Naive thymus-derived CD8-positive, alpha-beta T cell (primary cell): ENCODE data around the gene CD109. TPM values are rescaled to one million over a fixed set of nuclear protein-coding genes. Genes with fewer than 3 reads are reported as not detected.
"Not testable (repeated sequence)": the region's sequence is repeated elsewhere in the genome, so short reads cannot be mapped to it uniquely, and the experiment has no call there.

Experiments used
- ATAC-seq, 2 donors: fragments of 150-1000 bp; cut with Tn5 transposase in 1 of 2; sonication (Bioruptor Pico), chemical (Tn5 transposase) in 1 of 2; 1 replicate in 1 of 2; 2 replicates in 1 of 2; pipeline ENCODE4 v1.10.0; 2021; ENCODE audit warnings: mild to moderate bottlenecking in 2 of 2, moderate library complexity in 2 of 2
- POLR2A ChIA-PET: fragments of 350-600 bp; sonication (Branson Sonifier 250); formaldehyde crosslinking; loops from one replicate; lab custom pipeline; 2021; ENCODE audit warnings: antibody characterized with exemption; lab: Charles Lee
- DNase-seq, 10 donors: peaks; one replicate each; pipeline versions ENCODE4 v3.0.0 to v3.0.0-alpha.2; 2020 to 2022
- H3K27ac Mint-ChIP-seq, 10 donors: one replicate each; pipeline ENCODE4 v1.8.0; 2020 to 2022; ENCODE audit warnings: mild to moderate bottlenecking in 10 of 10, mixed read lengths in 10 of 10, moderate library complexity in 4 of 10, inconsistent platforms in 1 of 10
- H3K27me3 Mint-ChIP-seq, 5 donors: one replicate each; pipeline ENCODE4 v1.8.0; 2021 to 2022; ENCODE audit warnings: mixed read lengths in 5 of 5
- H3K36me3 Mint-ChIP-seq, 3 donors: one replicate each; pipeline ENCODE4 v1.8.0; 2020 to 2022; ENCODE audit warnings: mixed read lengths in 3 of 3, mild to moderate bottlenecking in 2 of 3, inconsistent platforms in 1 of 3
- H3K4me1 Mint-ChIP-seq, 4 donors: one replicate each; pipeline ENCODE4 v1.8.0; 2021 to 2022; ENCODE audit warnings: mixed read lengths in 4 of 4
- H3K4me3 Mint-ChIP-seq, 10 donors: one replicate each; pipeline ENCODE4 v1.8.0; 2020 to 2022; ENCODE audit warnings: mild to moderate bottlenecking in 10 of 10, mixed read lengths in 10 of 10, moderate library complexity in 6 of 10, inconsistent platforms in 1 of 10
- H3K9me3 Mint-ChIP-seq, 9 donors: one replicate each; pipeline ENCODE4 v1.8.0; 2020 to 2022; ENCODE audit warnings: mixed read lengths in 9 of 9, mild to moderate bottlenecking in 3 of 9, inconsistent platforms in 1 of 9, moderate library complexity in 1 of 9
- polyA plus RNA-seq, 3 donors: library from polyadenylated mRNA; unstranded; fragments of 300-500 nt; fragmentation: Illumina TruSeq; gene quantifications; one replicate each; pipeline ENCODE4 v1.2.3, GENCODE V29; 2021
- total RNA-seq, 8 experiments: library from RNA in 2 of 8; stranded (reverse) in 2 of 8; gene quantifications; one replicate each; pipeline ENCODE4 v1.2.3 and lab custom pipeline; 2021 to 2026

The CD109 gene
- total and polyA plus RNA-seq, 5 experiments from 2014 or later: 0.41 to 0.47 TPM; not detected in 3

DNA sequence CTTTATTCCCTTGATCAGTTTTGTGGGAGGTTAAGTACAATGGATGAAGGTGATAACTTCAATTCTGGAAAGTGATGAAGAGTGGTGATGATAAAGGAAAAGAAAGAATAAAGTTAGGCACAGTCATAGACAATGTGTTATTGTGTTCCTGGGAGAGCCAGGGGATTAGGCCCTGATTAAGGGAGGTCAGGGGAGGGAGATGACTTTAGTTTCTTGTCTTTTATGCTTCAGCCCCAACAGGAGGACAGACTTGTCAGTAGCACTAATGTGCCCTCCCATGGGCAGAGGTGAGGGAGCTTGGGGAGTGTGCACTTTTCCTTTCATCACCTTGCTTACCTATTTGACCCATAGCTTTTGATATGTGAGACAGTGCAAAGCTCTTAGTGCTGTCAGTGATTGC lies 115.7 kb downstream of the CD109 start:
- DNase-seq: no peak

DNA sequence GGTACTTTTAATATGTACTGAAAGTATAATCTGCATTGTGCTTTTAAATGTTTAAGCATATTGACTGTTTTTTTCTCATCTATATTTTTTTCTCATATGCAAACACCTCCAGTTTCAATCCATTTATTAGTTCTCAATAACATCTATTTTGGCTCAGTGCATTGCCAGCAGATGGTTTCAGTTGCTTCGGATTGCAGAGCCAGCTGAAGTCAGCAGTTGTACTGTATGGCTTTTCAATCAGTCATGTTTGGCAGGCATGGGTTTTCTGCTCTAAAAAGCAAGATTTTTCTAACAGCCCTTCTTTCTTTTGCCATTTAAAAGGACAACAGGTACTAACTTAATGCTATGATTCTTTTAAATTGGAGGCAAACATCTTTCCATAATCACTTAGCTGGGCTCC lies 121.2 kb downstream of the CD109 start:
- no peak for ATAC-seq
- POLR2A ChIA-PET: no interaction called here
- peaks cover 0 to 9% (median 0%) of the 10 kb centered on the region in 9 donors for H3K9me3 Mint-ChIP-seq
- H3K36me3 Mint-ChIP-seq: no peaks in the 10 kb centered on the region
- H3K27me3 Mint-ChIP-seq: peaks cover 0 to 4% (median 0%) of the 10 kb centered on the region in 5 donors
- H3K4me3 Mint-ChIP-seq: no peak overlapping the region
- no peaks in the 10 kb centered on the region for H3K4me1 Mint-ChIP-seq
- no peak overlapping the region for H3K27ac Mint-ChIP-seq
- no peak for DNase-seq

More for the DNA sequence above, 115.7 kb downstream of the CD109 start:
- no peak for ATAC-seq
- H3K27ac Mint-ChIP-seq: no peak overlapping the region
- no peak overlapping the region for H3K4me3 Mint-ChIP-seq
- H3K4me1 Mint-ChIP-seq: no peaks in the 10 kb centered on the region
- POLR2A ChIA-PET: no interaction called here
- no peaks in the 10 kb centered on the region for H3K9me3 Mint-ChIP-seq
- peaks cover 0 to 7% (median 0%) of the 10 kb centered on the region in 5 donors for H3K27me3 Mint-ChIP-seq
- no peaks in the 10 kb centered on the region for H3K36me3 Mint-ChIP-seq

DNA sequence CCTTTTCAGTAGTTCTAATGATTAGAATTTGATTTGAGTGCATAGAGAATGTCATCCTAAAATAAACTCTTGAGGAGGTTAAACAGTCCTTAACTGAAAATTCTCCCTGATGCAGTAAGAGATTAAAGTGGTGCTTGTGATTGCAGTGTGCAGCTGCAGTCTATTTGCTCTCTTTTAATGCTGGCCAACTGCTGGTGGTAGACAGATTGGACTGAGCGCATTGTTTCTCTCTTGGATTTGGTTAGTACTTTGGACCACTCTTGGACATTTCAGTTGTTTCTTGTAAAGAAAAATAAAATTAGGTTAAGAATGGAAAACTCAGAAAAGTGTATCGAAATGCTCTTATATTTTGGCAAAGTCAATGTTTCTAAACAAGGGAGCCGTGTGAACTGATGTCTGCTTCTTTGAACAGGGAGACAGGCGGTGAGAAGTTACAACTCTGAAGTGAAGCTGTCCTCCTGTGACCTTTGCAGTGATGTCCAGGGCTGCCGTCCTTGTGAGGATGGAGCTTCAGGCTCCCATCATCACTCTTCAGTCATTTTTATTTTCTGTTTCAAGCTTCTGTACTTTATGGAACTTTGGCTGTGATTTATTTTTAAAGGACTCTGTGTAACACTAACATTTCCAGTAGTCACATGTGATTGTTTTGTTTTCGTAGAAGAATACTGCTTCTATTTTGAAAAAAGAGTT lies 127.2 kb downstream of the CD109 start:
- Mint-ChIP-seq H3K4me3 (no peak overlapping the region), H3K4me1 (no peaks in the 10 kb centered on the region), H3K9me3 (peaks cover 0 to 9% (median 0%) of the 10 kb centered on the region in 9 donors), H3K27me3 (no peaks in the 10 kb centered on the region), H3K36me3 (no peaks in the 10 kb centered on the region), H3K27ac (no peak overlapping the region)
- DNase-seq (no peak), ATAC-seq (no peak)
- POLR2A ChIA-PET: no interaction called here

- Mint-ChIP-seq H3K4me1 (no peaks in the 10 kb centered on the region), H3K27me3 (no peaks in the 10 kb centered on the region), H3K36me3 (no peaks in the 10 kb centered on the region), H3K9me3 (peaks cover 0 to 9% (median 0%) of the 10 kb centered on the region in 9 donors), H3K4me3 (no peak overlapping the region), H3K27ac (no peak overlapping the region)
- ATAC-seq (no peak), DNase-seq (no peak)
- POLR2A ChIA-PET: no interaction called here
These were observed 127.8 kb downstream of the CD109 start for GRCh38 chr6:73823832-73824231.

- H3K27me3 Mint-ChIP-seq: peaks cover 0 to 1% (median 0%) of the 10 kb centered on the region in 5 donors
- no peaks in the 10 kb centered on the region for H3K9me3 Mint-ChIP-seq
These were observed 130.6 kb downstream of the CD109 start for GRCh38 chr6:73826571-73826970.

DNA sequence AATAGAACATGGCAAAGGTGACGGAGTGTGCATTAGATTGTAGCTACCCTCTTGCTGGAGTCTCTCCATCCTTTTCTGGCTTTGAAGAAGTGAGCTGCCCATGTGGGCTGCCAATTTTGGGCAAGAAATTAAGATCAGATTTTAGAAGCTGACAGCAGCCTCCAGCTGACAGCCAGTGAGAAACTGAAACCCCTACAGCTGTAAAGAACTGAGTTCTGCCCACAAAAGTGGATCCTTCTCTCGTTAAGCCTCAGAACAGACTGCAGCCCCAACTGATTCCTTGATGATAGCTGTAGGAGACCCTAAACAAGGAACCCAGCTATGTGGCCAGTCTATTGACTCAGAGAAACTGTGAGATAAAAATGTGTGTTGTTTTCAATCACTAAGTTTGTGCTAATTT lies 134.1 kb downstream of the CD109 start:
- no peak for ATAC-seq
- H3K4me3 Mint-ChIP-seq: no peak overlapping the region
- H3K27ac Mint-ChIP-seq: no peak overlapping the region

More at GRCh38 chr6:73826571-73826970, 130.6 kb downstream of the CD109 start:
- no peaks in the 10 kb centered on the region for H3K36me3 Mint-ChIP-seq
- ATAC-seq: no peak
- H3K4me3 Mint-ChIP-seq: no peak overlapping the region
- no peak for DNase-seq
- H3K27ac Mint-ChIP-seq: no peak overlapping the region
- H3K4me1 Mint-ChIP-seq: no peaks in the 10 kb centered on the region
- POLR2A ChIA-PET: no interaction called here

GRCh38 chr6:73832313-73832712 lies 136.3 kb downstream of the CD109 start:
- H3K4me1 Mint-ChIP-seq: no peaks in the 10 kb centered on the region
- no peak overlapping the region for H3K27ac Mint-ChIP-seq
- H3K4me3 Mint-ChIP-seq: no peak overlapping the region
- DNase-seq (no peak), ATAC-seq (no peak)
- POLR2A ChIA-PET: no interaction called here
- peaks cover 0 to 1% (median 0%) of the 10 kb centered on the region in 5 donors for H3K27me3 Mint-ChIP-seq
- H3K36me3 Mint-ChIP-seq: no peaks in the 10 kb centered on the region
- H3K9me3 Mint-ChIP-seq: peaks cover 0 to 4% (median 0%) of the 10 kb centered on the region in 9 donors

More for the DNA sequence above, 134.1 kb downstream of the CD109 start:
- Mint-ChIP-seq H3K27me3 (peaks cover 0 to 1% (median 0%) of the 10 kb centered on the region in 5 donors), H3K9me3 (peaks cover 0 to 4% (median 0%) of the 10 kb centered on the region in 9 donors), H3K4me1 (no peaks in the 10 kb centered on the region), H3K36me3 (no peaks in the 10 kb centered on the region)
- no peak for DNase-seq
- POLR2A ChIA-PET: no interaction called here

- POLR2A ChIA-PET, H3K4me3 Mint-ChIP-seq, ATAC-seq, DNase-seq, H3K4me1 Mint-ChIP-seq, H3K27ac Mint-ChIP-seq: not testable (repeated sequence)
- peaks cover 0 to 18% (median 2%) of the 10 kb centered on the region in 3 donors for H3K36me3 Mint-ChIP-seq
- peaks cover 4 to 22% (median 6%) of the 10 kb centered on the region in 5 donors for H3K27me3 Mint-ChIP-seq
- H3K9me3 Mint-ChIP-seq: peaks cover 0 to 38% (median 19%) of the 10 kb centered on the region in 9 donors
These were observed 148.7 kb downstream of the CD109 start for GRCh38 chr6:73844696-73845095.

DNA sequence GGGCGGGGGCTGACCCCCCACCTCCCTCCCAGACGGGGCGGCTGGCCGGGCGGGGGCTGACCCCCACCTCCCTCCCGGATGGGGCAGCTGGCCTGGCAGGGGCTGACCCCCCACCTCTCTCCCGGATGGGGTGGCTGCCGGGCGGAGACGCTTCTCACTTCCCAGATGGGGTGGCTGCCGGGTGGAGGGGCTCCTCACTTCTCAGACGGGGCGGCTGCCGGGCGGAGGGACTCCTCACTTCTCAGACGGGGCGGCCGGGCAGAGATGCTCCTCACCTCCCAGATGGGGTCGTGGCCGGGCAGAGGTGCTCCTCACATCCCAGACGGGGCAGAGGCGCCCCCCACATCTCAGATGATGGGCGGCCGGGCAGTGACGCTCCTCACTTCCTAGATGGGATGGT lies 155.0 kb downstream of the CD109 start:
- ATAC-seq, H3K27ac Mint-ChIP-seq, H3K27me3 Mint-ChIP-seq, DNase-seq, H3K36me3 Mint-ChIP-seq, H3K4me3 Mint-ChIP-seq, POLR2A ChIA-PET, H3K4me1 Mint-ChIP-seq: not testable (repeated sequence)
- H3K9me3 Mint-ChIP-seq: peaks cover 0 to 23% (median 6%) of the 10 kb centered on the region in 9 donors

DNA sequence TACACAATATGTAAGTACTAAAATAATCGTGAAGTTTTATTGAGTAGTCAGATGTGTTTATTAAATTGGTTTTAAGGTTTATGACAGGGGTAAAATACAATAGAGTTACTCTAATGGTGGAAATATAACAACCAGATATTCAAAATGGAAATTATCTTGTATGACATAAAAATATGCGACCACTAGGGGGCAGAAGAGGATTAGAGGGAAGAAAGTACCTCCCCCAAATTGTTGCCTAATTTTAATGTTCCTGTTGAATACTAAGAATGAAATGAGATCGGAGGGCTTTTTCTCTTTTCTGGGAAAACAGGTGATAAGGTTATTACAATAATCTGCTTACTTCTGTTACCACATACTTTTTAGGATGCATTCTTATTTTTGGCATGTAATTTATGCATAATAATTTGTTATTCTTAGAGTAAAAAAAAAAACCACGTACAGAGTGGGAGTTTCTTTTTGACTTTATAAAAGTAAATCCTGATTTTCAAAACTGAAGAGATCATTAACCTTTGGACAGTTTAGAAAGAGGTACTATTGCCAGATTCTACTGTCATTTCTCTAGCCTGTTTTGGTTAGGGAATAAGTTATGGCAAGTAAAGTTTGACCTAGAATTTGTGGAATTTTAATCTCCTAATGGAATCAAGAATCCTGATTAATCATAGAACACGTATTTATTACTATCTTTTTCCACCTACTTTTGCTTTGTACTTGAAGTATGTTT lies 159.2 kb downstream of the CD109 start:
- peak in 4 of 10 donors; percentile 3 to 41 (median 29) for DNase-seq
- H3K9me3 Mint-ChIP-seq: peaks cover 0 to 12% (median 0%) of the 10 kb centered on the region in 9 donors
- ATAC-seq: no peak
- no peak overlapping the region for H3K27ac Mint-ChIP-seq
- H3K4me3 Mint-ChIP-seq: no peak overlapping the region
- POLR2A ChIA-PET: no interaction called here
- H3K36me3 Mint-ChIP-seq: peaks cover 0 to 4% (median 0%) of the 10 kb centered on the region in 3 donors
- H3K4me1 Mint-ChIP-seq: no peaks in the 10 kb centered on the region
- peaks cover 0 to 2% (median 0%) of the 10 kb centered on the region in 5 donors for H3K27me3 Mint-ChIP-seq

GRCh38 chr6:73857341-73857890 lies 161.4 kb downstream of the CD109 start:
- H3K9me3 Mint-ChIP-seq: peaks cover 0 to 6% (median 0%) of the 10 kb centered on the region in 9 donors
- H3K4me3 Mint-ChIP-seq: no peak overlapping the region
- H3K4me1 Mint-ChIP-seq: no peaks in the 10 kb centered on the region
- DNase-seq (no peak), ATAC-seq (no peak)
- POLR2A ChIA-PET: no interaction called here
- H3K27ac Mint-ChIP-seq: no peak overlapping the region
- peaks cover 0 to under 1% (median 0%) of the 10 kb centered on the region in 3 donors for H3K36me3 Mint-ChIP-seq
- H3K27me3 Mint-ChIP-seq: peaks cover 0 to 8% (median 5%) of the 10 kb centered on the region in 5 donors

DNA sequence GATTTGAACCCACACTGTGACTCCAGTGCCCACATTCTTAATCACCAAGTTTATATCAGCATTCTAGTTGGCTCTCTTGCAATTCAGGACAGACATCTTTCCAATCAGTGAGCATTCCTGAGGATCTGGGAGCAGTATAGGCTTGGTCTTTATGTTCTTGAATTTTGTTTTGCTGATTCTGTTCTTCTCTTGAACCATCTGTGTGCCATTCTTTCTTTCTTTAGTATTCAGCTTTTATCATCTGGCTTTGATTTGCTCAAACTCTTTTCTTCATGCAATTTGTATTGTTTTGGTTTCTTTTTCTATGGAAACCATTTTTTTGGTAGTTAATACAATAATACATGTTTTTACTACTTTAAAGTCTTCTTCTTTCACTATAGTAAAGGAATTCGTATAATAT lies 162.4 kb downstream of the CD109 start:
- Mint-ChIP-seq H3K27me3 (peaks cover 2 to 8% (median 5%) of the 10 kb centered on the region in 5 donors), H3K27ac (no peak overlapping the region), H3K4me1 (no peaks in the 10 kb centered on the region), H3K4me3 (no peak overlapping the region), H3K36me3 (no peaks in the 10 kb centered on the region), H3K9me3 (peaks cover 0 to 2% (median 0%) of the 10 kb centered on the region in 9 donors)
- POLR2A ChIA-PET: no interaction called here
- DNase-seq (no peak), ATAC-seq (no peak)

- DNase-seq: no peak
- H3K36me3 Mint-ChIP-seq: no peaks in the 10 kb centered on the region
- no peak overlapping the region for H3K27ac Mint-ChIP-seq
- POLR2A ChIA-PET: no interaction called here
- peaks cover 2 to 8% (median 5%) of the 10 kb centered on the region in 5 donors for H3K27me3 Mint-ChIP-seq
- no peak overlapping the region for H3K4me3 Mint-ChIP-seq
- ATAC-seq: no peak
- no peaks in the 10 kb centered on the region for H3K4me1 Mint-ChIP-seq
- H3K9me3 Mint-ChIP-seq: no peaks in the 10 kb centered on the region
These were observed 164.3 kb downstream of the CD109 start for GRCh38 chr6:73860303-73860702.
